ENCODE measurements around the gene SLX9.

Gene SLX9

DNA sequence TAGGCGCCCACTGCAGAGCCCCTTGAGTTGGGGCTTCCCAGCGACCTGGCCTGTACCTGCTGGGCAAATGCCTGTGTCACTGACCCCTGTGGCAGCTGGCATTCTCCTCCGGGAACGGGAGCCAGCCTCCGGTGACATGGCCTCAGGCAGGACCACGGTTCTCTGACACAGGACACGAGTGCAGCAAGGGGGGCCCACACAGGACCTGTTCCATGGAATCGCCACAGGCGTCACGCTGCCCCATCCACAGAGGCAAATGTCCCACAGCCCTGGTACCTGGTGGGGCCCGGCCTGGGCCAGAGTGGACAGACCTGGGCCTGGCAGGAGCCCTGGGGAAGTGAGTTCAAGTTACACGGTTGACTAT is 21.7 kb upstream of the SLX9 start:
- TF ChIP-seq L3MBTL2 (conservative IDR thresholded peaks at IDR 0.05): no peak
- no peak for TF ChIP-seq FOXA1 (IDR thresholded peaks at IDR 0.05)
- no peak for TF ChIP-seq CTBP1 (IDR thresholded peaks at IDR 0.05; ENCODE audit: borderline replicate concordance)
- no peak for TF ChIP-seq FOXK2 (IDR thresholded peaks at IDR 0.05)
- TF ChIP-seq ELF4 (IDR thresholded peaks at IDR 0.05): no peak
- TF ChIP-seq SUZ12 (IDR thresholded peaks at IDR 0.05): no peak
- no peak for TF ChIP-seq HDGF (IDR thresholded peaks at IDR 0.05; ENCODE audit: borderline replicate concordance)
- no peak for TF ChIP-seq TARDBP (IDR thresholded peaks at IDR 0.05)
- no peak for TF ChIP-seq ARNT (IDR thresholded peaks at IDR 0.05)
- no peak for TF ChIP-seq FOXM1 (IDR thresholded peaks at IDR 0.05; ENCODE audit: borderline replicate concordance)
- no peak for TF ChIP-seq NFRKB (IDR thresholded peaks at IDR 0.05)
- TF ChIP-seq, protein P1, sequence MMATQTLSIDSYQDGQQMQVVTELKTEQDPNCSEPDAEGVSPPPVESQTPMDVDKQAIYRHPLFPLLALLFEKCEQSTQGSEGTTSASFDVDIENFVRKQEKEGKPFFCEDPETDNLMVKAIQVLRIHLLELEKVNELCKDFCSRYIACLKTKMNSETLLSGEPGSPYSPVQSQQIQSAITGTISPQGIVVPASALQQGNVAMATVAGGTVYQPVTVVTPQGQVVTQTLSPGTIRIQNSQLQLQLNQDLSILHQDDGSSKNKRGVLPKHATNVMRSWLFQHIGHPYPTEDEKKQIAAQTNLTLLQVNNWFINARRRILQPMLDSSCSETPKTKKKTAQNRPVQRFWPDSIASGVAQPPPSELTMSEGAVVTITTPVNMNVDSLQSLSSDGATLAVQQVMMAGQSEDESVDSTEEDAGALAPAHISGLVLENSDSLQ (IDR thresholded peaks at IDR 0.05): no peak
- TF ChIP-seq ZNF384 (IDR thresholded peaks at IDR 0.05): no peak
- no peak for TF ChIP-seq LEF1 (IDR thresholded peaks at IDR 0.05; ENCODE audit: borderline replicate concordance)
- TF ChIP-seq BHLHE40 (IDR thresholded peaks at IDR 0.05; ENCODE audit: borderline replicate concordance): no peak
- no peak for TF ChIP-seq SP1 (IDR thresholded peaks at IDR 0.05)
- ChIA-PET POLR2A (interaction anchor here (0.9 kb wide), 1 partner anchor 116 kb away, joined by 3 read pairs; the partner anchor contains the start of gene UBE2G2), CTCF (no interaction called here)
- no peak for DNase-seq (ENCODE audit: extremely low spot score)

DNA sequence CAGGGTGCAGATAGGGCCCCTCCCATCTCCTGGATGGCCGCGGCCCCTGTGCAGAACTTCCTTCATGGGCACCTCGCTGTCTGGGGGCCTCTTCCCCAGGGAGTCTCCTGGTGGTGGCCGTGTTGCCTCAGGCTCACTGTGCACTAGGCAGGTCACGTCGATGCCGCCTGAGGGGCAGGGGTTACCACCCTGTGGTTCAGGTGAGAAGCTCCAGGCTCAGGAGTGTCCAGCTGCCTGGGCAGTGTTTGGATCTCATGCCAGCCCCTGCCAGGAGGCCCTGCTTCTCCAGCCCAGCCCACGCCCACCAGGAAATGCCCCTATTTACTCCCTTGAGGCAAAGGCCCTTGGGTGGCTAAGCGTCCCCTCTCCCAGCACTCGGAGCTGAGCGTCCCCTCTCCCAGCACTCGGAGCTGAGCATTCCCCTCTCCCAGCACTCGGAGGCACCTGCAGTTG is 21.2 kb upstream of the SLX9 start:
- no peak for DNase-seq (ENCODE audit: extremely low spot score)
- POLR2A ChIA-PET: no interaction called here
- TF ChIP-seq CTBP1 (IDR thresholded peaks at IDR 0.05; ENCODE audit: borderline replicate concordance): no peak
- CTCF ChIA-PET: no interaction called here

DNA sequence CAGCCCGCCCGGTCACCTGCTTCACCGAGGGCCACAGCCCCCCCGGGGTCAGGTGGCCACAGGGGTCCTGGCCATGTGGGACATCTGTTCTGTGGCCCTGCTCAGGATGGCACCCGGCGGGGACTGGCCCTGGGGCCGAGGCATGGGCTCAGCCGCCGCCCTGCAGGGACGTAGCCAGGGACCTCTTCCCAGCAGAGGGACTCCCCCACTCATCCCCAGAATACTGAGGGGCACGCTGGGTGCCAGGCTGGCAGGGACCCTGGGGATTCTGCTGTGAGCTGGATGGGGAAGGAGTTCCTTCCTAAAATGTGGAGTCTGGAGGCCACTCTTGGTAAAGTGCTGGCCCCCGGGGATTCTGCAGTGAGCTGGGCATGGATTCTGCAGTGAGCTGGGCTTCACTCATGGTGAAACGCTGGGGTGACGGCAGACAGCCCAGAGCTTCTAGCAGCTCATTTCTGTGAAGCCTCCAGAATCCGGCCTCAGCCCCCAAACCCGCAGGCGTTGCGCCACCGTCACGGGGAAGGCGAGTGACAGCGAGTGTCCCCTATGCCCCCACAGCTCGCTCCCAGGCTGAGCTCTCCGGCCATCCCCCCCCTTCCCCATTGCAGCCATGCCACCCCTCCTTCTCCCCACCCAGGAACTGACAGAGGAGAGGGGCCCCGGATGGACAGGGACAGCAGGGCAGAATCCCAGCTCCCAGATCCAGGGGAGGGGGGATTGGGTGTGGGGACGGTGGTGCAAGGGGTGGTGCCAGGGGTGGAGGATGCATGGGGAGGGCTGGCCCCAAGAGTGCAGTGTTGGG is 20.5 kb upstream of the SLX9 start:
- CTCF ChIA-PET: no interaction called here
- DNase-seq (ENCODE audit: extremely low spot score): no peak
- TF ChIP-seq, protein P1 (IDR thresholded peaks at IDR 0.05): no peak
- no peak for TF ChIP-seq CTBP1 (IDR thresholded peaks at IDR 0.05; ENCODE audit: borderline replicate concordance)
- no peak for TF ChIP-seq HDGF (IDR thresholded peaks at IDR 0.05; ENCODE audit: borderline replicate concordance)
- TF ChIP-seq SP1 (IDR thresholded peaks at IDR 0.05): no peak
- no peak for TF ChIP-seq NFRKB (IDR thresholded peaks at IDR 0.05)
- no peak for TF ChIP-seq ARNT (IDR thresholded peaks at IDR 0.05)
- TF ChIP-seq BHLHE40 (IDR thresholded peaks at IDR 0.05; ENCODE audit: borderline replicate concordance): no peak
- POLR2A ChIA-PET: no interaction called here

DNA sequence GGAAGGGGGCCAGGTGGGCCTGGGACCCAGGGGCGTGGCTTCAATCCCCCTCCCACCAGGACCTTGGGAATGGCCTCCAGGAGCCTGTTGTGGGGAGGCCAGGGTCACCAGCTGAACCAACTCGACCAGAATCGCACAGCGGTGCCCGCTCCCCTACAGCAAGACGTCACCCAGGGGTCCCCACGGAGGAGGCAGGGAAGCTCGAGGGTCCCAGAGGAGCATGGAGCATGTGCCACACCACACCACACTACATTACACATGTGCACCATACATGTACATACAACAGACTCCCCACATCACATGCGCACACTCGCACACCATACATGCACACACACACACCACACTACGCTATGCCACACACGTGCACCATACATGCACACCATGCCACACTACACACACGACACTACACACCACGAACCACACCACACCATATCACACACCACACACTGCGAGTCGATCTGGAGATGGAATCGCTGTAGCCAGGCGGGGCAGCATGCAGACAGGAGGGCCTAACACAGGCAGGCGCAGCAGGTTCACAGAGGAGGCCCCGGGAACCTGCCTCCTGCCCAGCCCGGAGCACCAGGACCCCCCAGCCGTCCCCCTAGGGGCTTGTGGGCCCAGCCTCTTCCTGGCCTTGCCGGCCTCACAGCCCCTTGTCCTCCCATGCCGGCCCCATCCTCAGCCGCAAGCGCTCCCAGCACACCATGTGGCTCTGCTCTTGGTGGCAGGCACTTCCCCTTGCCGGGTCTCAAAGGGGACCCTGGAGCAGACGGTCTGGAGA is 19.7 kb upstream of the SLX9 start:
- no peak for DNase-seq (ENCODE audit: extremely low spot score)
- ChIA-PET POLR2A (no interaction called here), CTCF (no interaction called here)
- TF ChIP-seq CTBP1 (IDR thresholded peaks at IDR 0.05; ENCODE audit: borderline replicate concordance) (no peak), SUZ12 (IDR thresholded peaks at IDR 0.05) (no peak), TARDBP (IDR thresholded peaks at IDR 0.05) (no peak), FOXK2 (IDR thresholded peaks at IDR 0.05) (no peak), ARNT (IDR thresholded peaks at IDR 0.05) (no peak), ELF4 (IDR thresholded peaks at IDR 0.05) (no peak), FOXM1 (IDR thresholded peaks at IDR 0.05; ENCODE audit: borderline replicate concordance) (no peak), L3MBTL2 (conservative IDR thresholded peaks at IDR 0.05) (no peak), HDGF (IDR thresholded peaks at IDR 0.05; ENCODE audit: borderline replicate concordance) (no peak)
- TF ChIP-seq, protein P1 (IDR thresholded peaks at IDR 0.05): no peak

DNA sequence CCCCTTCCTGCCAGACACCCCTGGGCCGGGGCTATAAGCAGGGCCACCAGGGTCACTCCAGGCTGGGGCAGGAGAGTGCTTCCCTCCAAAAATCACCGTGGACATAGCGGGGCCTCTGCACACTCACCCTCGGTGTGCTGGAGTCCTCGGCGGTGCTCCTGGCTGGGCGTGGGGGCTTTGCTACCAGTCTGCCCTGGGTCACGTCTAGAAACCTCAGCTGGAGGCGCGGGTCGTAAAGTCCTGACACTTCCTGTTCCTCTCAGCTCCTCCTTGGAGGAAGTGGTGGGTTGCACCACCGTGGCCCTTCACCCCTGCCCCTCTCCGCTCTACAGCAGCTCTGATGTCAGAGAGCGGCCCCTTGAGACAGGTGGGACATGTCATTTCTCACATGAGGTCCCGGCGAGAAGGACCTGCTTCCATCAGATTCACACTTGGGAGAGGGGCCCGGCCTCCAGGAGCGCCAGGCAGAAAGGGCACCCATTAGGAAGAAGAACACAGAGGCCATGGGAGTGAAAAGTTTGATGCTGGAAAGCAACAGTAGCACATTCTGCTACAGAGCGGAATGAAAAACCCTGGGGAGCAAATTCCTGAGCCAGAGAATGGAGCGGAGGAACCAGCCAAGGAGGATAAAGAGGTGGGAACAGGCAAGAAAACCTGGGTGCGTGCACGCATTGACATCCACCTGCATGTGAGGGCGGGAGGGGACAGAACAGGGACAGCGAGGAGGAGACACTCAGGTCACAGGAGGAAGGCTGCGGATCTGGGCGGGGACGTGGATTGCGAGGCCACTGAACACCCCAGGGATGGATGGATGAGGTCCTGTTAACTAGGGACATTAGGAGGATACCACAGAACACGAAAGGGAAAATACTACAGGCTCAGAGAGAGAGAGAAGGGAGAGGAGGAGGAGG is 18.9 kb upstream of the SLX9 start, which contains the start of gene ITGB2:
TSS of gene ITGB2 (minus strand) at position 206 of the 911 bp plus-strand sequence. CDS start 10,117 bp downstream, outside the sequence.
- CTCF ChIA-PET: no interaction called here

More for the DNA sequence above, 18.9 kb upstream of the SLX9 start, which contains the start of gene ITGB2:
- POLR2A ChIA-PET: no interaction called here
- TF ChIP-seq CTBP1 (IDR thresholded peaks at IDR 0.05; ENCODE audit: borderline replicate concordance) (no peak), ARNT (IDR thresholded peaks at IDR 0.05) (no peak), FOXK2 (IDR thresholded peaks at IDR 0.05) (no peak), HDGF (IDR thresholded peaks at IDR 0.05; ENCODE audit: borderline replicate concordance) (no peak), TARDBP (IDR thresholded peaks at IDR 0.05) (no peak), L3MBTL2 (conservative IDR thresholded peaks at IDR 0.05) (no peak), BHLHE40 (IDR thresholded peaks at IDR 0.05; ENCODE audit: borderline replicate concordance) (no peak), SP1 (IDR thresholded peaks at IDR 0.05) (no peak), ZNF384 (IDR thresholded peaks at IDR 0.05) (no peak), FOXA1 (IDR thresholded peaks at IDR 0.05) (no peak), ELF4 (IDR thresholded peaks at IDR 0.05) (no peak), SUZ12 (IDR thresholded peaks at IDR 0.05) (no peak), FOXM1 (IDR thresholded peaks at IDR 0.05; ENCODE audit: borderline replicate concordance) (no peak), LEF1 (IDR thresholded peaks at IDR 0.05; ENCODE audit: borderline replicate concordance) (no peak), NFRKB (IDR thresholded peaks at IDR 0.05) (no peak)
- TF ChIP-seq, protein P1 (IDR thresholded peaks at IDR 0.05): no peak
- DNase-seq (ENCODE audit: extremely low spot score): no peak
